Activated CD4-positive, alpha-beta T cell treated with anti-CD3 and anti-CD28 coated beads, Interleukin-2, Interleukin-6, amounts not matched to agents 100 ng/mL and 50 ng/mL, durations not matched to agents 16 hours and 8 hours (primary cell): Measurements from ENCODE around the gene DUSP21.
"Not testable (repeated sequence)": the region's sequence is repeated elsewhere in the genome, so short reads cannot be mapped to it uniquely, and the experiment has no call there.

Source experiments
- DNase-seq: peaks from one replicate; pipeline ENCODE4 v3.0.0-alpha.2; 2020

The DUSP21 gene

GRCh38 chrX:44876767-44877166, 32.9 kb downstream of the DUSP21 start:
- DNase-seq, result no peak

DNA sequence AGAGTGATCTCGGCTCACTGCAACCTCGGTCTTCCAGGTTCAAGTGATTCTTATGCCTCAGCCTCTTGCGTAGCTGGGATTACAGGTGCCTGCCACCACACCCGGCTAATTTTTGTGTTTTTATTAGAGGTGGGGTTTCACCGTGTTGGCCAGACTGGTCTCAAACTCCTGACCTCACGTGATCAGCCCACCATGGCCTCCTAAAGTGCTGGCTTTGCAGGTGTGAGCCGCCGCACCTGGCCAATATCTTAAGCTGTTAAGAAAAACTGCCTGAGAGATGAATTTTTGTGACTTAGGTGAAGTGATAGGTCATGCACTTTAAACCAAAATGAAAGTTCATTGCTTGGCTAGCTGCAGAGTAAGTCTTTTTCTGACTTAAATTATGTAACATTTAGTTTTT, 35.0 kb downstream of the DUSP21 start:
- no peak for DNase-seq

GRCh38 chrX:44881549-44881948, 37.7 kb downstream of the DUSP21 start:
- no peak for DNase-seq

GRCh38 chrX:44882635-44883034, 38.8 kb downstream of the DUSP21 start:
- no peak for DNase-seq

DNA sequence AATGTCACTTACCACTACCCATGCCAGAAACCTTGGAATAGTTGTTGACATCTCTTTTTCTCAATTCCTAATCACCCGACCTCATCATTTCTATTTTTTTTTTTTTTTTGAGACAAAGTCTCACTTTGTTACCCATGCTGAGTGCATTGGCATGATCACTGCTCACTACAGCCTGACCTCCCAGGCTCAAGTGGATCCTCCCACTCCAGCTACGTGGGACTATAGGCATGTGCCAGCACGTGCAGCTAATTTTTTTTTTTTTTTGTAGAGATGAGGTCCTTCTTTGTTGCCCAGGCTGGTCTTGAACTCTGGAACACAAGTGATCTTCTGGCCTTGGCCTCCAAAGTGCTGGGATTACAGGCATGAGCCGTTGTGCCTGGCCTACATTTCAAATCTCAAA, 41.1 kb downstream of the DUSP21 start:
- DNase-seq, result no peak

GRCh38 chrX:44889824-44890223, 46.0 kb downstream of the DUSP21 start:
- no peak for DNase-seq

GRCh38 chrX:44890247-44890646, 46.4 kb downstream of the DUSP21 start:
- no peak for DNase-seq

- DNase-seq, result not testable (repeated sequence)
Observed at GRCh38 chrX:44890687-44891086, 46.9 kb downstream of the DUSP21 start.

GRCh38 chrX:44891642-44892041, 47.8 kb downstream of the DUSP21 start:
- no peak for DNase-seq
